ENCODE measurements around the gene MIDN. TPM values are rescaled to one million over a fixed set of nuclear protein-coding genes. Genes with fewer than 3 reads are reported as not detected.
A peak's percentile ranks its signal among the peaks of the same experiment; 100 is the strongest.

MIDN gene
- polyA plus RNA-seq, 6 donors from 2014 or later: 0.78 to 5.5 (median 2.7) TPM

GRCh38 chr19:1233115-1233667 is 15.2 kb upstream of the MIDN start:
- H3K4me1 Mint-ChIP-seq: peaks cover under 1 to 1% (median under 1%) of the 10 kb centered on the region in 3 donors
- H3K4me3 Mint-ChIP-seq: no peak overlapping the region
- ATAC-seq (ENCODE audit: low read depth in 2 of 2) (no peak), DNase-seq (no peak)
- no peaks in the 10 kb centered on the region for H3K36me3 Mint-ChIP-seq
- no peaks in the 10 kb centered on the region for H3K9me3 Mint-ChIP-seq
- peaks cover 0 to 2% (median 1%) of the 10 kb centered on the region in 3 donors for H3K27me3 Mint-ChIP-seq
- H3K27ac Mint-ChIP-seq: no peak overlapping the region

- ATAC-seq (ENCODE audit: low read depth in 2 of 2) (no peak), DNase-seq (no peak)
- H3K4me3 Mint-ChIP-seq: peak overlapping the region in 1 of 8 donors; percentile 16
- H3K36me3 Mint-ChIP-seq: no peaks in the 10 kb centered on the region
- no peaks in the 10 kb centered on the region for H3K9me3 Mint-ChIP-seq
- peaks cover 9 to 12% (median 12%) of the 10 kb centered on the region in 3 donors for H3K4me1 Mint-ChIP-seq
- peaks cover 5 to 11% (median 9%) of the 10 kb centered on the region in 3 donors for H3K27me3 Mint-ChIP-seq
- H3K27ac Mint-ChIP-seq: no peak overlapping the region
Measured at GRCh38 chr19:1234051-1234954, 14.1 kb upstream of the MIDN start.

GRCh38 chr19:1234955-1235380 is 13.4 kb upstream of the MIDN start:
- Mint-ChIP-seq H3K36me3 (no peaks in the 10 kb centered on the region), H3K27me3 (peaks cover 5 to 11% (median 9%) of the 10 kb centered on the region in 3 donors), H3K9me3 (no peaks in the 10 kb centered on the region), H3K4me1 (peaks cover 9 to 16% (median 14%) of the 10 kb centered on the region in 3 donors), H3K4me3 (peak overlapping the region in 1 of 8 donors; percentile 16), H3K27ac (no peak overlapping the region)
- no peak for ATAC-seq (ENCODE audit: low read depth in 2 of 2)
- DNase-seq: no peak

- peak overlapping the region in 2 of 6 donors; percentile 51 to 53 for H3K27ac Mint-ChIP-seq
- no peak for ATAC-seq (ENCODE audit: low read depth in 2 of 2)
- no peaks in the 10 kb centered on the region for H3K9me3 Mint-ChIP-seq
- DNase-seq: no peak
- H3K27me3 Mint-ChIP-seq: peaks cover 5 to 11% (median 9%) of the 10 kb centered on the region in 3 donors
- peaks cover 9 to 16% (median 16%) of the 10 kb centered on the region in 3 donors for H3K4me1 Mint-ChIP-seq
- H3K4me3 Mint-ChIP-seq: peak overlapping the region in 3 of 8 donors; percentile 50 to 78 (median 66)
- no peaks in the 10 kb centered on the region for H3K36me3 Mint-ChIP-seq
Measured at GRCh38 chr19:1235625-1236538, 12.5 kb upstream of the MIDN start.

GRCh38 chr19:1236576-1236975 is 11.8 kb upstream of the MIDN start:
- Mint-ChIP-seq H3K4me1 (peaks cover 12 to 23% (median 20%) of the 10 kb centered on the region in 3 donors), H3K36me3 (no peaks in the 10 kb centered on the region), H3K4me3 (peak overlapping the region in 2 of 8 donors; percentile 50 to 66), H3K9me3 (no peaks in the 10 kb centered on the region), H3K27ac (no peak overlapping the region), H3K27me3 (peaks cover 5 to 11% (median 9%) of the 10 kb centered on the region in 3 donors)
- no peak for ATAC-seq (ENCODE audit: low read depth in 2 of 2)
- no peak for DNase-seq

- Mint-ChIP-seq H3K27ac (no peak overlapping the region), H3K4me1 (peaks cover 14 to 26% (median 23%) of the 10 kb centered on the region in 3 donors), H3K4me3 (peak overlapping the region in 5 of 8 donors; percentile 29 to 65 (median 45)), H3K9me3 (no peaks in the 10 kb centered on the region), H3K27me3 (peaks cover 5 to 11% (median 9%) of the 10 kb centered on the region in 3 donors), H3K36me3 (no peaks in the 10 kb centered on the region)
- ATAC-seq (ENCODE audit: low read depth in 2 of 2) (no peak), DNase-seq (no peak)
Measured at GRCh38 chr19:1237027-1237659, 11.2 kb upstream of the MIDN start.

- no peaks in the 10 kb centered on the region for H3K9me3 Mint-ChIP-seq
- peaks cover 5 to 11% (median 9%) of the 10 kb centered on the region in 3 donors for H3K27me3 Mint-ChIP-seq
- H3K36me3 Mint-ChIP-seq: no peaks in the 10 kb centered on the region
- H3K27ac Mint-ChIP-seq: peak within 1 kb of the TSS; percentile 76 to 96 (median 94)
- H3K4me1 Mint-ChIP-seq: peaks cover 17 to 31% (median 27%) of the 10 kb centered on the region in 3 donors
- no peak for DNase-seq
- no peak for ATAC-seq (ENCODE audit: low read depth in 2 of 2)
- H3K4me3 Mint-ChIP-seq: peak within 1 kb of the TSS; percentile 79 to 92 (median 85)
Measured at GRCh38 chr19:1237754-1238368, 10.5 kb upstream of the MIDN start, which contains the start of gene CBARP. CBARP (minus strand) TSS chr19:1238005; CDS start chr19:1236100, 1,905 bp downstream.

- Mint-ChIP-seq H3K27me3 (peaks cover 5 to 11% (median 9%) of the 10 kb centered on the region in 3 donors), H3K27ac (peak overlapping the region; percentile 76 to 96 (median 94)), H3K36me3 (no peaks in the 10 kb centered on the region), H3K4me1 (peaks cover 17 to 37% (median 27%) of the 10 kb centered on the region in 3 donors), H3K4me3 (peak overlapping the region; percentile 79 to 92 (median 85)), H3K9me3 (no peaks in the 10 kb centered on the region)
- no peak for ATAC-seq (ENCODE audit: low read depth in 2 of 2)
- no peak for DNase-seq
Measured at GRCh38 chr19:1238369-1239303, 9.7 kb upstream of the MIDN start.

GRCh38 chr19:1239420-1239795 is 9.0 kb upstream of the MIDN start:
- Mint-ChIP-seq H3K36me3 (no peaks in the 10 kb centered on the region), H3K9me3 (no peaks in the 10 kb centered on the region), H3K4me1 (peaks cover 17 to 37% (median 28%) of the 10 kb centered on the region in 3 donors), H3K4me3 (peak overlapping the region in 7 of 8 donors; percentile 55 to 92 (median 82)), H3K27me3 (peaks cover 5 to 11% (median 9%) of the 10 kb centered on the region in 3 donors), H3K27ac (peak overlapping the region; percentile 76 to 96 (median 94))
- ATAC-seq (ENCODE audit: low read depth in 2 of 2): no peak
- no peak for DNase-seq

GRCh38 chr19:1239796-1240737 is 8.3 kb upstream of the MIDN start:
- Mint-ChIP-seq H3K27me3 (peaks cover 5 to 11% (median 9%) of the 10 kb centered on the region in 3 donors), H3K4me1 (peaks cover 21 to 42% (median 34%) of the 10 kb centered on the region in 3 donors), H3K4me3 (peak overlapping the region; percentile 54 to 90 (median 81)), H3K9me3 (no peaks in the 10 kb centered on the region), H3K27ac (peak overlapping the region; percentile 78 to 96 (median 94)), H3K36me3 (no peaks in the 10 kb centered on the region)
- DNase-seq (peak; percentile 97), ATAC-seq (ENCODE audit: low read depth in 2 of 2) (peak; percentile 61 to 66)

All from naive B cell (primary cell).